ENCODE measurements around the gene PPCDC.

GRCh38 chr15:74994685-74995084 lies 28.7 kb upstream of the PPCDC start:
- TF ChIP-seq ZFP30 (CRISPR knock-in tag; IDR thresholded peaks at IDR 0.05), result no peak
- no peak for TF ChIP-seq PPARA (CRISPR knock-in tag; IDR thresholded peaks at IDR 0.05; ENCODE audit: borderline replicate concordance)
- TF ChIP-seq ZNF70 (CRISPR knock-in tag; IDR thresholded peaks at IDR 0.05), result no peak
- TF ChIP-seq ARNTL (CRISPR knock-in tag; IDR thresholded peaks at IDR 0.05; ENCODE audit: borderline replicate concordance, low read depth), result no peak
- TF ChIP-seq POU6F1 (CRISPR knock-in tag; IDR thresholded peaks at IDR 0.05; ENCODE audit: borderline replicate concordance, low read depth), result no peak
